ENCODE data around the gene CLN6. TPM values are rescaled to one million over a fixed set of nuclear protein-coding genes. Genes with fewer than 3 reads are reported as not detected.

CLN6 gene
- total RNA-seq, 1 donor from 2014 or later: 37.5 TPM

DNA sequence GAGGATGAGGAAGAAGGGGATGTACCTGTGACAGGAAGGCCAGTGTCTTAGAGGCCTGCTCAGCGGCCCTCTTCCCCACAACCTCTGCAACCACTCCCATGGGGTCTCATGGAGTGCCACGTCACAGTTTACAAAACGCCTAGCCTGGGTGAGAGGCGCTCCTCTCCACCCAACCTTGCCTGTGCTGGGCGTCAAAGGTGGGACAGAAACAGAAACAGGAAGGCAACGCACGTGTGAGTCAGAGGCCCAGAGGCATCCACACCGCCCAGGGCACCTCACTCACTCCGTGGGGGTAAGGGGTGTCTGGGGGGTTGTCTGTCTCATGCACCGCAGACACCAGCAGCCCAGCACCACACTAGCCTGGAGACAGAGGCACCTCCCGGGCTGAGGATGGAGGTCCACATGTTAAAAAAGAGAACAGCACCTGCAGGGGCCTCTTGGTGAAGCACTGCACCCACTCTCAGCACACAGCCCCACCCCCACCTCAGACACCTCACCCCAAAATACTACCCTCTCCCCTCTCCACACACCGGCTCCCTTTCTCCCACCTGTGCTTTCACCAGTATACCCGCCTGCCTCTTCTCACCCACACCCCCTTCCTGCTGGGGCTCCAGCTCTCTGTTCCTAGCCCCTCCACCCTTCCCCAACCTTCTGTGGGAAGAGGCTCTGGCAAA is 19.7 kb downstream of the CLN6 start:
- ChIA-PET POLR2A (interaction anchor here (1.3 to 1.4 kb wide), 2 partner anchors 21 to 156 kb away, joined by 3 to 5 read pairs; partner anchors contain the start of gene PIAS1), CTCF (interaction anchor here (0.7 to 1.4 kb wide), 3 partner anchors 10 to 1085 kb away, joined by 3 to 5 read pairs (median 4); no protein-coding TSS in a partner anchor)
- intact Hi-C loops (cut with micrococcal nuclease): loop anchor here (1.0 kb wide), 3 partner anchors 19 to 370 kb away; partner anchors contain the start of genes CLN6 and RNU6-1

DNA sequence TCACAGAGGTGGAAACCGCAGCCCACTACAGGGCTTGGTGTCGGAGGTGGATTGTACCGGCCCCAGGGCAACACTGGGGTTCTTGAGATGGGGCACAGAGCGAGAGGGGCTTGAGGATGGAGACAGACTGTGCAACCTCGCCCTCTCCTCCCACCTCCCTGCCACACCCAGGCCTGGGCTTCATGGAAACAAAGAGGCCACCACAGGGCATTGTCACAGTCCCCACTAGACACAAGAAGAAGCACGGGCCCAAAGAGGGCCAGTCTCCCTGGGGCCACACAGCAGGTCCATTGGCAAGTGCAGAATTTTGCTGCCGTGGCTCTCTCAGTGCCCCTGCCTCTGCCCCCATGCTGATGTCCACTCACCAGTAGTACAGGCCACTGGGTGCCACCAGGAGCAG is 20.3 kb downstream of the CLN6 start:
- Mint-ChIP-seq H3K9me3 (no peaks in the 10 kb centered on the region), H3K27ac (no peak overlapping the region), H3K4me1 (peaks cover 34% of the 10 kb centered on the region), H3K27me3 (no peaks in the 10 kb centered on the region), H3K4me3 (no peak overlapping the region), H3K36me3 (ENCODE audit: low read depth) (peaks cover 13% of the 10 kb centered on the region)
- intact Hi-C loops (cut with micrococcal nuclease): loop anchor here (1.0 kb wide), 2 partner anchors 20 to 369 kb away; partner anchors contain the start of genes CLN6 and RNU6-1
- ATAC-seq (ENCODE audit: low read depth) (no peak), DNase-seq (no peak)
- TF ChIP-seq, protein P1, sequence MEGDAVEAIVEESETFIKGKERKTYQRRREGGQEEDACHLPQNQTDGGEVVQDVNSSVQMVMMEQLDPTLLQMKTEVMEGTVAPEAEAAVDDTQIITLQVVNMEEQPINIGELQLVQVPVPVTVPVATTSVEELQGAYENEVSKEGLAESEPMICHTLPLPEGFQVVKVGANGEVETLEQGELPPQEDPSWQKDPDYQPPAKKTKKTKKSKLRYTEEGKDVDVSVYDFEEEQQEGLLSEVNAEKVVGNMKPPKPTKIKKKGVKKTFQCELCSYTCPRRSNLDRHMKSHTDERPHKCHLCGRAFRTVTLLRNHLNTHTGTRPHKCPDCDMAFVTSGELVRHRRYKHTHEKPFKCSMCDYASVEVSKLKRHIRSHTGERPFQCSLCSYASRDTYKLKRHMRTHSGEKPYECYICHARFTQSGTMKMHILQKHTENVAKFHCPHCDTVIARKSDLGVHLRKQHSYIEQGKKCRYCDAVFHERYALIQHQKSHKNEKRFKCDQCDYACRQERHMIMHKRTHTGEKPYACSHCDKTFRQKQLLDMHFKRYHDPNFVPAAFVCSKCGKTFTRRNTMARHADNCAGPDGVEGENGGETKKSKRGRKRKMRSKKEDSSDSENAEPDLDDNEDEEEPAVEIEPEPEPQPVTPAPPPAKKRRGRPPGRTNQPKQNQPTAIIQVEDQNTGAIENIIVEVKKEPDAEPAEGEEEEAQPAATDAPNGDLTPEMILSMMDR (IDR thresholded peaks at IDR 0.05): no peak
- ChIA-PET POLR2A (interaction anchor here (1.3 kb wide), 1 partner anchor 21 kb away, joined by 3 read pairs; no protein-coding TSS in a partner anchor), CTCF (no interaction called here)

More for the DNA sequence above, 19.7 kb downstream of the CLN6 start:
- peak; percentile 81 for ATAC-seq (ENCODE audit: low read depth)
- peaks cover 34% of the 10 kb centered on the region for H3K4me1 Mint-ChIP-seq
- H3K36me3 Mint-ChIP-seq (ENCODE audit: low read depth): peaks cover 13% of the 10 kb centered on the region
- TF ChIP-seq, protein P1 (IDR thresholded peaks at IDR 0.05): no peak
- DNase-seq: no peak
- peak overlapping the region; percentile 46 for H3K4me3 Mint-ChIP-seq
- H3K9me3 Mint-ChIP-seq: no peaks in the 10 kb centered on the region
- peak overlapping the region; percentile 56 for H3K27ac Mint-ChIP-seq
- H3K27me3 Mint-ChIP-seq: no peaks in the 10 kb centered on the region

DNA sequence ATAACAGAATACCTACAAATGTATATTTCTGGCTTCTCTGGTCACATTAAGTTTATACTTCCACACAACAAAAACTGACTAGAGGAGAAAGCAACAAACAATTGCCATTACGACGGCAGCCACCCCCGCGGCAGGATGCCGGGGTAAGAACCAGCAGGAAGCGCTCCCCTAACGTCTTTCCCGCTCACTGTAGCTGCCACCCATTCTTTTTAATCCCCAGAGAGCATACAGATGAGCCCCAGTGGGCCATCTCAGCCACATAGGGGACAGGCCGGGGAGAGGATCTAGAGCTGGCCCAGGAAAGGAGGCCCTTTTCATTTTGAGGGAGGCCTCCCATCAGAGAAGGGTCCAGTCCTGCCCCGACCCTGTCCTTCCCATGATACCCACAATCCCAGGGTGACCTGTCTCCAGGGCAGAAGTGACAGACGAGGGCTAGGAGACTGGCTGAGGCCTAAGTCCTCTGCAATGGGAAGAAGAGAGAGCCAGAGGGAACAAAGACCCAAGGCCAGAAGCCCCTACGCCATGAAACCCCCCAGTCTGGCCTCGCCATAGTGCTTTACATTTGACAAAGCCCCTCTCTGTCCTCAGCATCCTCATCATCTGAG is 20.8 kb downstream of the CLN6 start:
- H3K27me3 Mint-ChIP-seq: no peaks in the 10 kb centered on the region
- POLR2A ChIA-PET: no interaction called here
- peaks cover 34% of the 10 kb centered on the region for H3K4me1 Mint-ChIP-seq
- DNase-seq (no peak), ATAC-seq (ENCODE audit: low read depth) (no peak)
- H3K36me3 Mint-ChIP-seq (ENCODE audit: low read depth): peaks cover 8% of the 10 kb centered on the region
- TF ChIP-seq, protein P1 (IDR thresholded peaks at IDR 0.05): no peak
- H3K27ac Mint-ChIP-seq: no peak overlapping the region
- no peaks in the 10 kb centered on the region for H3K9me3 Mint-ChIP-seq
- intact Hi-C loops (cut with micrococcal nuclease): loop anchor here (1.0 kb wide), 2 partner anchors 21 to 368 kb away; partner anchors contain the start of genes CLN6 and RNU6-1
- CTCF ChIA-PET: no interaction called here
- H3K4me3 Mint-ChIP-seq: no peak overlapping the region

DNA sequence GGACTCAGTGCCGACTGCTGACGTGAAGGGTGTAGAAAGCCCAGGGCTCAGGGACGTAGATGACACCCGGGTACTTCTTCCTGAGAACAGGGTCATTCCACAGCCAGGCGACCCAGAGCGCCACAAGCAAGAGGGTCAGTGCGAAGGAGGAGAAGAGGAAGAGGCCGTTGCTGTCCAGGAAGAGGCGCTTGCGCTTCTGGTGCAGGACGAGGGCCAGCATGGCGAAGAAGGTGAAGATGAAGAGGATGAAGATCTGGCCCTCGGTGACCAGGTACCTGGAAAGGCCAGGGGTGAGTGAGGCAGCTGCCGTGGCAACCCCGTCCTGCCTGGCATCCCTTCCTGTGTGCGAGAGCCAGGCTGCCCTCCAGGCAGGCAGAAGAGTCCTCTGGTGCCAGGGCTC is 21.4 kb downstream of the CLN6 start:
- POLR2A ChIA-PET: no interaction called here
- CTCF ChIA-PET: no interaction called here
- H3K4me3 Mint-ChIP-seq: no peak overlapping the region

More for the DNA sequence above, 21.4 kb downstream of the CLN6 start:
- TF ChIP-seq, protein P1 (IDR thresholded peaks at IDR 0.05): no peak
- H3K9me3 Mint-ChIP-seq: no peaks in the 10 kb centered on the region
- H3K4me1 Mint-ChIP-seq: peaks cover 34% of the 10 kb centered on the region
- no peak for ATAC-seq (ENCODE audit: low read depth)
- DNase-seq: no peak
- intact Hi-C loops (cut with micrococcal nuclease): no loop called here
- H3K27ac Mint-ChIP-seq: no peak overlapping the region
- no peaks in the 10 kb centered on the region for H3K27me3 Mint-ChIP-seq
- peaks cover 7% of the 10 kb centered on the region for H3K36me3 Mint-ChIP-seq (ENCODE audit: low read depth)

Data from activated B cell treated with CpG ODN at 0.5 μM for 24 hours (primary cell).